ENCODE data around the gene TUNAR.

TUNAR gene

GRCh38 chr14:95872777-95873176, 3.9 kb upstream of the TUNAR start:
- DNase-seq (ENCODE audit: low read depth, low spot score): no peak

DNA sequence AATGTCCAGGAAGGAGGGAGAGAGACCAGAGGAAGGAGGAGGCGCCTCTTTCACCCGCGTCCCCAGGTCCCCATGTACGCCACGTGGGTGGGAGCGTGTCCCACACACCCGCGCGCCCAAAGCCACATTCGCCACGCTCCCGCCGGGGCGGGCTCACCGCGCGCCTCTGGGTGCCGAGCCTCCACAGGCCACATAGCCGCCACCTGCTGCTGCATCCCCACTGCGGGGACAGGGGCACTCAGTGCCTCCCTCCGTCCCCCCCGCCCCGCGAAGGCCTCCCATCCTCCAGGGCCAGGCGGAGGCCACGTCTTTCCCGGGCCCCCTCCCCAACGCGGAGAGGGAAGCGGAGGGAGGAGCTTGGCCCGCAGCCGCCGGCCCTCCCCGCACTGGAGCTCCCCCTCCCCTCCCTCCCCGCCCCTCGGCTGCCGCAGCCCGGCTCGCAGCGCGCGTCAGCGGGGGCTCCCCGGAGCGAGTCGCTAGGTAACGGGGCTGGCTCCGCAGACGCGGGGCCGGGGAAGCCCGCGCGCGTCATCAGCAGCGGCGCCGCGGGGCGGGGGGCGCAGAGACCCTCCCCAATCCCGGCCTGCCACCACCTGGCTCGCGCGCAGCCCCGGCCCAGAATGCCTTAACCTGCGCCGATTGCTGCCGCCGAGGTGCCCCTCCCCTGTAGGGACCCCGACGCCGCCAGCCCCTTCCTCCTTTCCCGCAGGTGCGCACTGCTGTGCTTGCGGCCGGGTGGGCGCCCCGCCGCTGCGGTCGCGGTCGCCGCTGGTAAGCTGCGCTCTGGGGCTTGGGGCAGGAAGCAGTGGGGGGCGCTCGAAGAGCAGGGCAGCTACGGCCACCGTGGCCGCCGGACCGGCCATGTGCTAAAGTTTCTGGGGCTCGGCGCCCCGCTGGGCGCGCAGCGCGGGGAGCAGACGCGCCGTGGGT, 536 bp upstream of the TUNAR start:
- DNase-seq (ENCODE audit: low read depth, low spot score): peak; percentile 45

- DNase-seq (ENCODE audit: low read depth, low spot score): no peak
Measured at GRCh38 chr14:95877633-95878032, 1.0 kb downstream of the TUNAR start.

- no peak for DNase-seq (ENCODE audit: low read depth, low spot score)
Measured at GRCh38 chr14:95884377-95884776, 7.7 kb downstream of the TUNAR start.

GRCh38 chr14:95885278-95885677, 8.6 kb downstream of the TUNAR start:
- DNase-seq (ENCODE audit: low read depth, low spot score): no peak

GRCh38 chr14:95885866-95886265, 9.2 kb downstream of the TUNAR start:
- no peak for DNase-seq (ENCODE audit: low read depth, low spot score)

DNA sequence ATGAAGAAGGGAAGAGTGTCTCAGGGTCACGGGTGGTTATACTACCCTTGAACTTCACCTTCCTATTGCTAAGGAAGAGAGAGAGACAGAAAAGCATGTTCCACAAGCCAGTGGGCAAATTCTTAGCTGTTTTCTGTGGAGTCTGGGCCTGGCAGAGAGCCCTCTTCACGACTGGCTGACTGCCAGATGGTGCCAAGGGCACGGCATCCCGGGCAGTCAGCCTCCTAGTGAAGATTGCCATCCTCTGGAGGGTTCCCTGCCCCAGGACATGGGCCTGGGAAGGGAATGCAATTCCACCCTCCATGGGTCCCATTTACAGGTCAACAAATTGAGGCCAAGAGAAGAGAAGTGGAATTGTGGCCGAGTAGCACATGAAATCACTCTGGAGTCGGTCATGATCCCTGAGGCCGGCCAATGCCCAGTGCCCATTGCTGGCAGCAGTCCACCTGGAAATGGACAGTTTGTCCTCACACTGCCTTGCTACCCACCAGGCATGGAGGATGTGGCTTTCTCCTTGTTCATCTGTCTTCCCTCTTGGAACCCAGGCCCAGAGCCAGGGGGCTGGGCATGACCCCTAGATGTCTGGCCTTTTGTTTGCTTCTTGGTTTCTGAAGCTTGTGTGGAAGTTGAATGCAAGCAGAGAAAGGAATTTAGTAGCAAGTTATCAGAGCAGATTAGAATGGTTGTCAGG, 9.9 kb downstream of the TUNAR start:
- no peak for DNase-seq (ENCODE audit: low read depth, low spot score)

GRCh38 chr14:95887351-95887750, 10.7 kb downstream of the TUNAR start:
- DNase-seq (ENCODE audit: low read depth, low spot score): no peak

- no peak for DNase-seq (ENCODE audit: low read depth, low spot score)
Measured at GRCh38 chr14:95889236-95889979, 12.8 kb downstream of the TUNAR start.

DNA sequence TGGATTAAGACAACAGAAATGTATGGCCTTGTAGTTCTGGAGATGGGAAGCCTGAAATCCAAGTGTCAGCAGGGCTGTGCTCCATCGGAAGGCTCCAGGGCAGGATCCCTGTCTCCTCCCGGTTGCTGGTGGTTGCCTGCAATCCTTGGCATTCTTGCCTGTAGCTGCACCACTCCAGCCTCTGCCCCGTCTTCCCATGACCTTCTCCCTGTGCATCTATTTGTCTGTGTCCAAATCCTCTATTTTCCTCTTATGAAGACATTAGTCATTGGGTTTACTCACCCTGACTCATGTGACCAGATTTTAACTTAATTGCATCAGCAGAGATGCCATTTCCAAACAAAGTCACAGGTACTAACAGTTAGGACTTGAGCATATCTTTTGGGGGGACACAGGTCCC, 15.1 kb downstream of the TUNAR start:
- no peak for DNase-seq (ENCODE audit: low read depth, low spot score)

- DNase-seq (ENCODE audit: low read depth, low spot score): no peak
Measured at GRCh38 chr14:95892142-95892541, 15.5 kb downstream of the TUNAR start.

DNA sequence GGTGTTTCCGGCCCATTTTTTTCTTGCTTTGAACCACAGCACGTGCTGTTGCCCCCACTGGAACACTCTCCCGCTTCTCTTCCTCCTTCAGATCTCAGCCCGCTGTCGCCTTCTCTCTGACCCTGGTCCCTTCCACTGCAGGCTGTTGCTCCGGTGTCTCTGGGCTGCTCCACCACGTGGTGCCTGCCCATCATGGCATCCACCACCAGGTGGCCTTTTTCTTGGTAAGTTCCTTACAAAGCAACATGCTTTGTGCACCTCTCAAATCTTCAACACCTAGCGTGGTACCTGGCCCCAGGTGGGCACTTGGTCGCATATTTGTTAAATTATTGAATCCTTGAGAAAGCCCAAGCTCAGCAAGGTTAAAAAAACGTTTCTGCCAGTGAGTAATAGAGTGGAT, 19.1 kb downstream of the TUNAR start:
- DNase-seq (ENCODE audit: low read depth, low spot score): peak; percentile 58

DNA sequence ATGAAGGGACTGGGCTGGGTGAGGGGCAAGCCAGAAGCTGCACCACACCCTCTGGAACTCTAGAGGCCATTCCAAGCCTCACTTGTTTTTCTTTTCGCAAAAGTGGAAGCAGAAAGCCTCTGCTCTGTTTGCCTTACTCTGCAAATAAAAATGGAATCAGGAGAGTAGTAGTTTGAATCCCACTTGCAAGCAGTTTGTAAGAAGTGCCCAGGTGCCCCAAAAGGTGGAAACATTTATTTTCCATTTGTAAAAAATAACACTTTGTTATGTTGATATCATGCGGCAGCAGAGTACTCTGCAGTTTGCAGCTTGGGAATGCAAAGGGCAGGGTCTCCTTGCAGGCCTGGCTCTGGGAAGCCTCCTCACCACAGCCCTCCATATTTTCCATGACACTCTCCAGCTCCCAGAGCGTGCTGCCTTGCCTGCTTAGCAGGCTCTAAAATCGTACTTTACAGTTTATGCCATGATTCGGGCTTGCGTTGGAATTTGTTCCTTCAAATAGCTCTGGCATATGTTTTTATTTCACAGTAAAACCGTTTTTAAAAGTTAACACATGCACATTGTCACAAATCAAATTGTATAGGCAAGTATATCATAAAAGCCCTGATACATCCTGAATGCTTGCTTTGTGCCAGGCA, 20.0 kb downstream of the TUNAR start:
- DNase-seq (ENCODE audit: low read depth, low spot score): no peak

DNA sequence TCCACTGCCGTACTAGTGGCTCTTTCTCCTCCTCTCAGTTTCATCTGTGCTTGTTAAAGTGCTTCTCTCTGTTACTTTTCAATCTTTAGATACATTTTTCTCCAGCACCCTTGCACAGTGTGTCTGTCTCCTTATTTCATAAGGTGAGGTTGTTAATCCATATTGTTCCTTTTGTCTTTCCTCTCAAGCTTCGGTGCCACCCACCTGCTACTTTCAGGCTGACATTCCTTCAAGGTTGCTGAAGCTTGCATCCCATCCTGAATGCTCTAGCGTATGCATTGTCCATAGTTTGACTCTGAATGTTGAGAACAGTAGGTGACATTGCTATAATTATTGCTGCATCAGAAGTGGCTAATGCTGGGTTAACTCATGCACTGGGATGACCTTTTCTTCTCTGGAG, 20.6 kb downstream of the TUNAR start:
- no peak for DNase-seq (ENCODE audit: low read depth, low spot score)

DNA sequence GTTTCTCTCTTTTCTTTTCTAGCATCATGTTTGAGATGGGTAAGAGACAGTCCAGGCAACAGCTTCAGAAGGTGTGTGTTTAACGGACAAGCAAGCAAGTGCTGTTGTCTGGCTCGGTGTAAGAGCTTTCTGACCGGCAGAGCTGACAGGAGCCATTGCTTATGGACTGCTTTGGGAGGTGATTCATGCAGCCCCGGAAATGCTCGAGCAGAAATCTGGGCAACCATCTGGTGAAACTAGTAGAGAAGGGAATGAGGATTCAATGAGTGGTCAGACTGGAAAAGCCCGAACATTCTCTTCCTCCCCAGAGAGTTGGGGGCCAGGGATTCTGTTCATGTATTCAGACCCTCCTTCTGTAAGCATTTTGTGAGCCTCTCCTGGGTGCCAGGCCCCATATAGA, 24.4 kb downstream of the TUNAR start:
- no peak for DNase-seq (ENCODE audit: low read depth, low spot score)

DNA sequence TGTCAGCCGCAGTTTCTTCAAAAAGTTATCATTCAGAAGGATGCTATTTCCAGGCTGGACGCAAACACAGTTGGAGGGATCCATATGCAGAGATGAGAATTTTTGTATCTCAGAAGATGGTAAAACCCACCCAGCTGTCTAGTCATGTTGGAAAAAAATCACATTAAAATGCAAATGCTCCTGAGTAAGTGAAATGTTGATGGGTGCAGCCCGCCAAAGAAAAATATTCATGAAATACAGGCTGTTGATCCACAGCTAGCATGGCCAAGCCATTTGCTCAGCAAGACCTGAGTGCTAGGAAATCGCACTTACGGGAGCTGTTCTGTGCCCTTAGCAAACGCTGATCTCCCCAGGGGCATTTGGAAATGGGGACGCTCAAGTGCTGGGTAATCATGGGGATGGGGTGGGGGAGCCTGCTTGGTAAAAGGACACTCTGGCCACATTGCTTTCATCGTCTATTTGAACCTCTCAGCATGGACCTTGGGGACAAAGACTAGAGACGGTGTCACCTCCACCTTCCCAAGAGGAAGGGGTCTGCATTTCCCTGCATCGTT, 25.7 kb downstream of the TUNAR start:
- no peak for DNase-seq (ENCODE audit: low read depth, low spot score)

GRCh38 chr14:95903165-95903564, 26.5 kb downstream of the TUNAR start:
- no peak for DNase-seq (ENCODE audit: low read depth, low spot score)

DNA sequence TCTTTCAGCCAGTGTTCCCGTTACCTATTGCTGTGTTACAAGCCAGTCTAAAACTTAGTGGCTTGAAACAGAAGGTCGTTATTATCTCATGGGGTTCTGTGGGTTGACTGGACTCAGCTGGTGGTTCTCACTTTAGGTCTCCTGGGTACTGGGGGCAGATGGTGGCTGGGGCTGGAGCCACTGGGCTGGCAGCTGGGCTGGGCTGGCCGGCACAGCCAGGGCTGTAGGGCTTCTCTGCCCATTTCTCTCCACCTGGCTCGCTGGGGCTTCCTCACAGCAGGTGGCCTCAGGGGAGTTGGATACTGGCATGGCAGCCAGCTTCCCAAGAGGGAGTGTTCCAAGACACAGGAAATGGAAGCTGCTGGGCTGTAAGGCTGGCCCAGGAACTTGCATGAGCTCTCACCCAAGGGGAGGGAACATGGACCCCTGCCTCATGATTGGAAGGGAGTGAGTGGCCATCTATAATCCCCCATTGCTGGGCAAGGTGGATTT, 27.0 kb downstream of the TUNAR start:
- DNase-seq (ENCODE audit: low read depth, low spot score): no peak

DNA sequence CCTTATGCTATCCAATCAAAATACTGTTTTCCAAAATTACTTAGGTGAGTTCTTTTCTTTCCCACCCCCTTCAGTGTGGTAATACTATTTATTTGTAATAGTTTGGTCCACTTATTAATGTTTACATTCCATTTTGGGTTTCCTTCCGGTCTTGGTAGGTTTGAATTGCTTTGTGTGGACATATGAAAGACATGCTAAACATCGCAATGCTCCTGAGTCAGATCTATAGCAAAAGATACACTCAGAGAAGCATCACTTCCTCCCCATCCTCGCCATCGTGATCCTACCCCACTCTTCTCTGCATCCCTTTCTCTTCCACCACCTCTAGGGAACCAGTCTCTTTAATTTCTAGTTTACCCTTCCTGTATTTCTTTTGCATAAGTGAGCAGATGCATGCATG, 30.0 kb downstream of the TUNAR start:
- no peak for DNase-seq (ENCODE audit: low read depth, low spot score)

DNA sequence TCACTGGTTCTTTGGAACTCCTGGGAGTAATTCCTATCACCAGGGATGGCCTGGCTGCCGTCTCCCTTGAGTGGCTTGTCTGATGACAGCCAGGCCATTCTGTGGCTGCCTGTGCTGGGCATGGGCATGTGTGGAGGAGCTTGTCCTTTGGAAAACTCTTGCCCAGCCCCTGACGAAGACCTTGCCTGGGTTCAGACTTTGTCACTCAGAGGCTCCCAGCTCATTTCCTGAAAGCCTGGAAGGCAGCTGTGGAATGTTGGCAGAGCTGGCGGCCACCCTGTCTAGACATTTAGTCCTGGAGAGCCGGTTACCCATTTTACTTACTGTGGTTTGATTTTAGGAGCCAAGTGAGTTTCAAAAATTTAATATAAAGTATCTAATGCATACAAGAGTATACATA, 34.0 kb downstream of the TUNAR start:
- no peak for DNase-seq (ENCODE audit: low read depth, low spot score)

DNA sequence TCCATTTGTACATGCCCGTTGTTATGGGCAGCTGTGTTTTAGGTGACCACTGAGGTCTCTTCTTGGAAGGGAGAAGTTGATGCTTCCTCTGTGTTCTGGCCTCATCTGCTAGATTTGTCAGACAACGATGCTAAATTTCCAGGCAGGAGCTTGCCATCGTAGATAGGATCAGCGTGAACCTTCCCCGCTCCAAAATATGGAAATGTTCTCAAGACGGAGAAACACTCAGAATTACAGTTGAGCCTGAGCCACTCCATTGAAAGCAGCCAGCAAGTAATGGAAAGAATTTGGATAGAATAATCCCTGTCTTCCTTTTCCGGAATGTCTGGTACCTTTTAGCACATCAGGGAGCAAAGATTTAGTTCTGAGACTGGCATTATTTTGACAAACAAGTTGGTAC, 34.8 kb downstream of the TUNAR start:
- DNase-seq (ENCODE audit: low read depth, low spot score): no peak
